Transverse colon (tissue), 4 donors: ENCODE measurements around the gene NCOA1. TPM values are rescaled to one million over a fixed set of nuclear protein-coding genes. Genes with fewer than 3 reads are reported as not detected.

Experiments used
- DNase-seq: peaks from one replicate; pipeline ENCODE4 v3.0.0-alpha.2; 2019
- H3K27ac ChIP-seq, 4 donors: fragments of 200-600 bp; sonication (generic); 2 replicates each; pipeline ENCODE4 v1.5.1; 2016 to 2018; ENCODE audit warnings: inconsistent platforms in 4 of 4
- H3K27me3 ChIP-seq: fragments of 200-600 bp; sonication (generic); 2 replicates; pipeline ENCODE4 v1.5.1; 2017; ENCODE audit warnings: inconsistent platforms
- H3K36me3 ChIP-seq, 4 donors: fragments of 200-600 bp; sonication (generic); 2 replicates each; pipeline ENCODE4 v1.5.1; 2017 to 2019; ENCODE audit warnings: inconsistent platforms in 4 of 4
- H3K4me1 ChIP-seq, 4 donors: fragments of 200-600 bp; sonication (generic); 2 replicates each; pipeline ENCODE4 v1.5.1; 2017 to 2020; ENCODE audit warnings: inconsistent platforms in 4 of 4
- H3K4me3 ChIP-seq, 4 donors: fragments of 200-600 bp; sonication (generic); 1 replicate in 1 of 4; 2 replicates in 3 of 4; pipeline versions ENCODE4 v1.5.1 to v1.6.1; 2017 to 2019; ENCODE audit warnings: inconsistent platforms in 4 of 4
- H3K9me3 ChIP-seq, 2 donors: fragments of 200-600 bp; sonication (generic); 2 replicates each; pipeline ENCODE4 v1.5.1; 2017 to 2019; ENCODE audit warnings: inconsistent platforms in 2 of 2
- EP300 ChIP-seq: sonication (generic); formaldehyde crosslinking; IDR thresholded peaks from one replicate; pipeline ENCODE4 v1.6.1; 2017; ENCODE audit warnings: antibody characterized with exemption, low read depth
- POLR2A ChIP-seq: fragments of 450-650 bp; IDR thresholded peaks from one replicate; pipeline ENCODE4 v1.6.1; 2016; ENCODE audit warnings: antibody characterized with exemption, mild to moderate bottlenecking, moderate library complexity
- POLR2AphosphoS5 ChIP-seq, 3 donors: sonication (generic); formaldehyde crosslinking; IDR thresholded peaks; one replicate each; pipeline ENCODE4 v1.6.1; 2016; ENCODE audit warnings: antibody characterized with exemption in 3 of 3
- WGBS, 2 donors: methylation state at CpG; one replicate each; pipeline ENCODE4 v1.1.5; 2018; ENCODE audit warnings: low coverage in 1 of 2; 5-methylcytosine and 5-hydroxymethylcytosine counted together
- in situ Hi-C, 4 donors: fragments of 200-750 bp; cut with MboI; loops; one replicate each; pipeline versions ENCODE4 v1.15.0 to v1.15.1; 2017; ENCODE audit warnings: low sequenced_read_pairs in 3 of 4, low pct_ligation_motif_present in 1 of 4, low pct_unique_long_range_greater_than_20kb in 1 of 4
- intact Hi-C: fragments of 100-400 bp; cut with DNase I; formaldehyde crosslinking; loops from one replicate; pipeline ENCODE4 v1.15.1; 2023; ENCODE audit warnings: low total_unique reads
- total RNA-seq, 4 donors: library from RNA; depleted of rRNA; stranded (reverse); fragments of >200 nt; gene quantifications; one replicate each; pipeline ENCODE4 v1.1.0, GENCODE V29; 2016
- TF ChIP-seq, protein P1 (sequence below), 5 experiments: fragments of 200-600 bp in 3 of 5; fragments of 450-650 bp in 2 of 5; sonication (generic) in 3 of 5; IDR thresholded peaks; 1 replicate in 2 of 5; 2 replicates in 3 of 5; pipeline ENCODE4 v1.5.1; 2016 to 2017; ENCODE audit warnings: antibody characterized with exemption in 5 of 5, inconsistent platforms in 3 of 5, mild to moderate bottlenecking in 2 of 5, moderate library complexity in 1 of 5

The NCOA1 gene
- total RNA-seq, 4 donors from 2014 or later, result 32.9 to 56.5 (median 47.9) TPM

DNA sequence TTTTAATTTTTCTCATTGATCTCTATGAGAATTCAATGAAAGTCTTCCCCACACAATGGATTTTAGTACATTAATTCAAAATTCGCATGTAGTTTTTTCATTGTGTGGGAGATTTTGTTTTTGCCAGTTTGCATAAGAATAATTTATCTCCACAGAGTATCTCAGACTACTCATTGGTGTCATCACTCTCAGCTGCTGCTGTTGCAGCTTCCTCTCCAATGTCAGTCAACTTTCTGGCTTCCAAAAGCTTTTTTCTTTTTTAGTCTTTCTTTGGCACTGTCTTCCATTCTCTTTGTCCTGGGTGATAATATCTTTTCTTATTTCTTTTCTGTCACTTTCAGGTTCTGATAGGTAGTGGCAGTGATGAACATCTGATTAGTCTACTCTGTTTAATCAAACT is 251.7 kb downstream of the NCOA1 start:
- Histone ChIP-seq H3K36me3 (peaks cover 0 to 24% (median 8%) of the 10 kb centered on the region in 4 donors), H3K9me3 (no peaks in the 10 kb centered on the region), H3K27ac (no peak overlapping the region), H3K4me3 (no peak overlapping the region), H3K4me1 (peaks cover 0 to 13% (median 2%) of the 10 kb centered on the region in 4 donors), H3K27me3 (no peaks in the 10 kb centered on the region)
- no peak for DNase-seq
- intact Hi-C loops, result no loop called here
- in situ Hi-C loops, result no loop called here
- no peak for TF ChIP-seq EP300
- TF ChIP-seq POLR2A, result no peak
- TF ChIP-seq, protein P1, sequence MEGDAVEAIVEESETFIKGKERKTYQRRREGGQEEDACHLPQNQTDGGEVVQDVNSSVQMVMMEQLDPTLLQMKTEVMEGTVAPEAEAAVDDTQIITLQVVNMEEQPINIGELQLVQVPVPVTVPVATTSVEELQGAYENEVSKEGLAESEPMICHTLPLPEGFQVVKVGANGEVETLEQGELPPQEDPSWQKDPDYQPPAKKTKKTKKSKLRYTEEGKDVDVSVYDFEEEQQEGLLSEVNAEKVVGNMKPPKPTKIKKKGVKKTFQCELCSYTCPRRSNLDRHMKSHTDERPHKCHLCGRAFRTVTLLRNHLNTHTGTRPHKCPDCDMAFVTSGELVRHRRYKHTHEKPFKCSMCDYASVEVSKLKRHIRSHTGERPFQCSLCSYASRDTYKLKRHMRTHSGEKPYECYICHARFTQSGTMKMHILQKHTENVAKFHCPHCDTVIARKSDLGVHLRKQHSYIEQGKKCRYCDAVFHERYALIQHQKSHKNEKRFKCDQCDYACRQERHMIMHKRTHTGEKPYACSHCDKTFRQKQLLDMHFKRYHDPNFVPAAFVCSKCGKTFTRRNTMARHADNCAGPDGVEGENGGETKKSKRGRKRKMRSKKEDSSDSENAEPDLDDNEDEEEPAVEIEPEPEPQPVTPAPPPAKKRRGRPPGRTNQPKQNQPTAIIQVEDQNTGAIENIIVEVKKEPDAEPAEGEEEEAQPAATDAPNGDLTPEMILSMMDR (IDR thresholded peaks at IDR 0.05), result no peak
- WGBS, 2 donors, result 79 to 86% methylated on average over 1 of the region's 1 CpG

DNA sequence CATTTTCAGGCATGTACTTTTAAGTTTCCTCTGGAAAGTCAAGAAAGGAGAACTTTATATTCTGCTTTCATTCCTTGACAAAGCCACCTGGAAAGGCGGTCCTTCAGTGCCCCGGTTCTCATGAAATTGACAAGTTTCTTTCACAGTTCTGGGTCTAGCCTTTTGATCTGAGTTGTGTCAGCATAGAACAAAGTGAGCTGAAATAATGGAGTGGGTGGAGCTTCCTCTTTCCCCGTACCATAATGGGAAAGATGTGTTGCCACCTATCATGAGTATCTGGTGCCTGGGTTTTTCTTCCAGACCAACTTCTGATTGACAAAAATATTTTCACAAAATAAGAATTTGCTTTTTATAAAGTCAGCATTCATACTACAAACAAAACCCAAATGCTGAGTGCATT is 252.9 kb downstream of the NCOA1 start:
- intact Hi-C loops, result no loop called here
- TF ChIP-seq, protein P1 (IDR thresholded peaks at IDR 0.05), result no peak
- TF ChIP-seq POLR2A (no peak), EP300 (no peak), POLR2AphosphoS5 (IDR thresholded peaks at IDR 0.05) (no peak)
- Histone ChIP-seq H3K9me3 (no peaks in the 10 kb centered on the region), H3K4me1 (peaks cover 0 to 13% (median 0%) of the 10 kb centered on the region in 4 donors), H3K27me3 (no peaks in the 10 kb centered on the region), H3K4me3 (no peak overlapping the region), H3K27ac (no peak overlapping the region), H3K36me3 (peaks cover 0 to 24% (median 8%) of the 10 kb centered on the region in 4 donors)
- in situ Hi-C loops, result no loop called here
- no peak for DNase-seq
- 81 to 86% methylated on average over 3 of the region's 3 CpGs for WGBS, 2 donors

GRCh38 chr2:24744356-24744755 is 253.3 kb downstream of the NCOA1 start:
- Histone ChIP-seq H3K4me1 (peaks cover 0 to 13% (median 0%) of the 10 kb centered on the region in 4 donors), H3K27ac (no peak overlapping the region), H3K27me3 (no peaks in the 10 kb centered on the region), H3K9me3 (no peaks in the 10 kb centered on the region), H3K36me3 (peaks cover 0 to 24% (median 8%) of the 10 kb centered on the region in 4 donors), H3K4me3 (no peak overlapping the region)
- 77% methylated on average over 1 of the region's 1 CpG; no CpG with 5 or more reads in 1 of the 2 donors for WGBS, 2 donors
- in situ Hi-C loops, result no loop called here
- intact Hi-C loops, result no loop called here
- DNase-seq, result no peak
- no peak for TF ChIP-seq EP300
- TF ChIP-seq POLR2A, result no peak
- TF ChIP-seq, protein P1 (IDR thresholded peaks at IDR 0.05), result no peak
- TF ChIP-seq POLR2AphosphoS5 (IDR thresholded peaks at IDR 0.05), result no peak

- Histone ChIP-seq H3K27me3 (no peaks in the 10 kb centered on the region), H3K4me1 (peaks cover 0 to 13% (median 0%) of the 10 kb centered on the region in 4 donors), H3K27ac (no peak overlapping the region), H3K4me3 (no peak overlapping the region), H3K36me3 (peaks cover 0 to 22% (median 8%) of the 10 kb centered on the region in 4 donors), H3K9me3 (no peaks in the 10 kb centered on the region)
- WGBS, 2 donors, result 56 to 58% methylated on average over 2 of the region's 2 CpGs
- DNase-seq, result no peak
- in situ Hi-C loops, result no loop called here
- intact Hi-C loops, result no loop called here
- TF ChIP-seq EP300, result no peak
- TF ChIP-seq, protein P1 (IDR thresholded peaks at IDR 0.05), result no peak
- no peak for TF ChIP-seq POLR2A
- no peak for TF ChIP-seq POLR2AphosphoS5 (IDR thresholded peaks at IDR 0.05)
These were observed 254.8 kb downstream of the NCOA1 start for GRCh38 chr2:24745825-24746224.
